Lung (tissue), 12 donors: ENCODE results near the gene EIF5AL1. TPM values are rescaled to one million over a fixed set of nuclear protein-coding genes. Genes with fewer than 3 reads are reported as not detected.
"Not testable (repeated sequence)": the region's sequence is repeated elsewhere in the genome, so short reads cannot be mapped to it uniquely, and the experiment has no call there.

ENCODE experiments used
- ATAC-seq: fragments of 200-7000 bp; cut with Tn5 transposase; one replicate; pipeline ENCODE4 v1.9.1; 2020; ENCODE audit warnings: moderate number of reproducible peaks; ENCODE audit not compliant: insufficient read depth, low FRiP score
- DNase-seq, 3 donors: peaks; one replicate each; pipeline ENCODE4 v3.0.0-alpha.2; 2013 to 2017
- H3K27ac ChIP-seq, 2 donors: one replicate each; pipeline ENCODE4 v1.5.1; 2013; ENCODE audit warnings: mild to moderate bottlenecking in 2 of 2, moderate library complexity in 2 of 2, control low read depth in 1 of 2, inconsistent platforms in 1 of 2, low read depth in 1 of 2, low read length in 1 of 2
- H3K27me3 ChIP-seq, 3 donors: one replicate each; pipeline ENCODE4 v1.5.1; 2013; ENCODE audit warnings: low read length in 2 of 3; ENCODE audit not compliant: control insufficient read depth in 3 of 3, insufficient read depth in 3 of 3
- H3K36me3 ChIP-seq, 4 donors: one replicate each; pipeline ENCODE4 v1.5.1; 2013; ENCODE audit warnings: low read length in 4 of 4, mild to moderate bottlenecking in 1 of 4, moderate library complexity in 1 of 4; ENCODE audit not compliant: control insufficient read depth in 4 of 4, insufficient read depth in 4 of 4
- H3K4me1 ChIP-seq, 5 donors: one replicate each; pipeline ENCODE4 v1.5.1; 2013; ENCODE audit warnings: low read length in 5 of 5, mild to moderate bottlenecking in 2 of 5, moderate library complexity in 1 of 5; ENCODE audit not compliant: control insufficient read depth in 5 of 5, insufficient read depth in 5 of 5
- H3K4me3 ChIP-seq: one replicate; pipeline ENCODE4 v1.5.1; 2013; ENCODE audit warnings: mild to moderate bottlenecking, control low read depth, moderate library complexity
- H3K9ac ChIP-seq, 2 donors: one replicate each; pipeline ENCODE4 v1.5.1; 2013; ENCODE audit warnings: low read length in 2 of 2, control low read depth in 1 of 2; ENCODE audit not compliant: insufficient read depth in 1 of 2
- H3K9me3 ChIP-seq, 4 donors: one replicate each; pipeline ENCODE4 v1.5.1; 2013; ENCODE audit warnings: low read length in 3 of 4, mild to moderate bottlenecking in 1 of 4, moderate library complexity in 1 of 4; ENCODE audit not compliant: control insufficient read depth in 4 of 4, insufficient read depth in 3 of 4
- CTCF ChIP-seq: IDR thresholded peaks from 2 replicates; pipeline ENCODE4 v1.5.1; 2012; ENCODE audit warnings: mild to moderate bottlenecking; ENCODE audit errors: control extremely low read depth, extremely low read depth
- WGBS, 2 donors: extraction: QIAGEN DNeasy Blood & Tissue Kit; methylation state at CpG; one replicate each; pipeline ENCODE4 v1.1.7; 2013; 5-methylcytosine and 5-hydroxymethylcytosine counted together
- polyA plus RNA-seq, 2 donors: library from polyadenylated mRNA; stranded (reverse); fragments of 200-250 nt; gene quantifications; one replicate each; pipeline ENCODE4 v1.2.1, GENCODE V29; 2013
- total RNA-seq, 2 donors: library from RNA; depleted of rRNA in 1 of 2; stranded (reverse); fragments of >200 nt in 1 of 2; gene quantifications; one replicate each; pipeline ENCODE4 v1.2.1, GENCODE V29; 2014 to 2021
- donor health status: control.
- donor health status: control.
- donor health status: Bipolar disorder and iron deficiency.
- donor health status: healthy.
- donor health status: DM: yes; HTN: yes; CAD: no.

EIF5AL1 gene
- total and polyA plus RNA-seq, 4 donors, result 0.14 to 0.88 (median 0.69) TPM

- H3K36me3 ChIP-seq, H3K4me1 ChIP-seq, H3K4me3 ChIP-seq, H3K9me3 ChIP-seq, H3K9ac ChIP-seq, H3K27ac ChIP-seq, H3K27me3 ChIP-seq, DNase-seq, ATAC-seq: not testable (repeated sequence)
- WGBS, 2 donors, result 78 to 82% methylated on average over 5 to 6 of the region's 6 CpGs
Observed at GRCh38 chr10:79538311-79538710, 26.0 kb downstream of the EIF5AL1 start.

- H3K4me3 ChIP-seq, H3K27me3 ChIP-seq, H3K9ac ChIP-seq, DNase-seq, ATAC-seq, H3K9me3 ChIP-seq, H3K27ac ChIP-seq, H3K36me3 ChIP-seq, H3K4me1 ChIP-seq: not testable (repeated sequence)
- 96 to 100% methylated on average over 1 of the region's 1 CpG for WGBS, 2 donors
Observed at GRCh38 chr10:79540930-79541329, 28.6 kb downstream of the EIF5AL1 start.

GRCh38 chr10:79542626-79543025, 30.3 kb downstream of the EIF5AL1 start:
- no peak for TF ChIP-seq CTCF

GRCh38 chr10:79544408-79544807, 32.1 kb downstream of the EIF5AL1 start:
- H3K4me3 ChIP-seq, H3K4me1 ChIP-seq, H3K27me3 ChIP-seq, DNase-seq, H3K36me3 ChIP-seq, H3K9me3 ChIP-seq, H3K9ac ChIP-seq, H3K27ac ChIP-seq, ATAC-seq: not testable (repeated sequence)
- WGBS, 2 donors, result 92 to 94% methylated on average over 3 of the region's 3 CpGs

More at GRCh38 chr10:79542626-79543025, 30.3 kb downstream of the EIF5AL1 start:
- Histone ChIP-seq H3K9ac (no peak overlapping the region), H3K9me3 (no peaks in the 10 kb centered on the region), H3K4me3 (no peak overlapping the region), H3K27me3 (no peaks in the 10 kb centered on the region), H3K4me1 (peaks cover 0 to 4% (median 0%) of the 10 kb centered on the region in 5 donors), H3K27ac (no peak overlapping the region), H3K36me3 (no peaks in the 10 kb centered on the region)
- WGBS, 2 donors, result 36 to 50% methylated on average over 2 of the region's 2 CpGs
- no peak for DNase-seq
- no peak for ATAC-seq

- not testable (repeated sequence) for H3K9me3 ChIP-seq, H3K36me3 ChIP-seq, DNase-seq, H3K4me3 ChIP-seq, H3K27me3 ChIP-seq, H3K4me1 ChIP-seq, ATAC-seq, H3K27ac ChIP-seq, H3K9ac ChIP-seq
- WGBS, 2 donors, result 83 to 93% methylated on average over 3 of the region's 3 CpGs
Observed at GRCh38 chr10:79544926-79545659, 32.8 kb downstream of the EIF5AL1 start.

- H3K27me3 ChIP-seq, H3K4me3 ChIP-seq, H3K9ac ChIP-seq, H3K27ac ChIP-seq, H3K9me3 ChIP-seq, H3K4me1 ChIP-seq, DNase-seq, H3K36me3 ChIP-seq, ATAC-seq: not testable (repeated sequence)
- 79% methylated on average over 2 of the region's 2 CpGs for WGBS, 2 donors
Observed at GRCh38 chr10:79547128-79547527, 34.8 kb downstream of the EIF5AL1 start.
